ENCODE measurements around the gene TNNI2.

DNA sequence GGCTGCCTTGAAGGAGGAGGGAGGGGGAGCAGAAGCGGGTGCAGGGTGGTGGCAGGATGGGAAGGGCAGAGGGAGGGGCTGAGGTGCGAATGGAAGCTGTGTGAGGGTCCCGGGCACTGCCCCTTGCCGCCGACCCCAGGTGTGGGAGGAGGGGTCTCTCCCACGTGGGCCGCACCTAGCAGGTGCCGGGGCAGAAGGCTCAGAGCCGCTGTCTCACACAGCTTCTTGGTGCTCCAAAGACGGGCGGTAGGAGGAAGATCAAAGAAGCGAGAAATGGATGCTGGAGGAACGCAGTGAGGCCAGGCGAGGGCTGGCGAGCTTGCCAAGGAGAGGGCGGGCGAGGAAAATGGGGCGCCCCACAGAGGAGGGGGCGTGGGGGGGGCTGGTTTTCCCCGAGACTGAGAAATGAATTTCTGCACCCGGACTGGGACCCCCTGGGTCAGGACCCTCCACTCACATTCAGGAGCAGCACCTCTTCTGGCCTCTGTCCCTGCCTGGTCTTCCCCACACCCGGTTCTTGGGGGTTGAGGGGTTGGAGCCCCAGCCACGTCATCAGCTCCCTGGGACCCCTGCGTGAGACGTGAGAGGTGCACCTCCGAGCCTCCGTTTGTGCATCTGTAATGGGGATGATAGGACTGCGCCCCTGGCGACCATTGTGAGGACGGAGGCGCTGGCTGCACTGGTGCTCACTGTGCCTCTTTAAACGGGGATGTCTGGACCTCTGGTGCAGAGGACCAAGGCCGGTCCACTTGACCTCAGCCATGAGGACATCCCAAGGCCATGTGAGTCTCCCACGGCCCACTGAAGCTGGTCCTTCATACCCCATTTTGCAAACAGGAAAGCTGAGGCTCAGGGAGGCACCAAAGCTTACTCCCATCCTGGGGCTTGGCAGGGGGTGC is 30.9 kb downstream of the TNNI2 start:
- TF ChIP-seq ZNF274 (IDR thresholded peaks at IDR 0.05; ENCODE audit: low read depth, low read length), result no peak
- no peak for TF ChIP-seq YY1 (IDR thresholded peaks at IDR 0.05; ENCODE audit: insufficient read depth, insufficient read length)
